Bronchial epithelial cell (primary cell): Measurements from ENCODE around the gene ADARB2. TPM values are rescaled to one million over a fixed set of nuclear protein-coding genes. Genes with fewer than 3 reads are reported as not detected.

ENCODE experiments used
- DNase-seq: peaks from one replicate; pipeline ENCODE4 v3.0.0-alpha.2; 2010; ENCODE audit warnings: low read depth
- FAIRE-seq: peaks from 2 replicates; lab custom pipeline; 2011; peaks lifted over from hg19 to GRCh38; lab: Jason Lieb, UNC
- H3K27me3 ChIP-seq: 2 replicates; pipeline ENCODE4 v1.5.1; 2011; ENCODE audit warnings: low read length; ENCODE audit not compliant: control insufficient read depth, insufficient read depth
- H3K36me3 ChIP-seq: 2 replicates; pipeline ENCODE4 v1.5.1; 2011; ENCODE audit warnings: low read length; ENCODE audit not compliant: control insufficient read depth, insufficient read depth
- H3K4me3 ChIP-seq: 2 replicates; pipeline ENCODE4 v1.5.1; 2011; ENCODE audit warnings: mild to moderate bottlenecking, low read depth, low read length, control low read depth
- CTCF ChIP-seq: IDR thresholded peaks from 2 replicates; pipeline ENCODE4 v1.5.1; 2011; ENCODE audit warnings: mild to moderate bottlenecking, moderate library complexity, low read length, control low read depth, inconsistent platforms; ENCODE audit not compliant: insufficient read depth, severe bottlenecking
- total RNA-seq: library from RNA; depleted of rRNA; stranded (reverse); fragments of >200 nt; gene quantifications from 2 replicates; pipeline ENCODE4 v1.2.1, GENCODE V29; 2014

Gene ADARB2
- total RNA-seq, 1 donor from 2014 or later: not detected

- H3K27me3 ChIP-seq: no peaks in the 10 kb centered on the region
- TF ChIP-seq CTCF: no peak
- FAIRE-seq (no peak), DNase-seq (no peak)
- no peaks in the 10 kb centered on the region for H3K36me3 ChIP-seq
- H3K4me3 ChIP-seq: no peak overlapping the region
These were observed 259.7 kb downstream of the ADARB2 start for GRCh38 chr10:1477578-1477977.

GRCh38 chr10:1476455-1476803 lies 260.9 kb downstream of the ADARB2 start:
- Histone ChIP-seq H3K36me3 (no peaks in the 10 kb centered on the region), H3K4me3 (no peak overlapping the region), H3K27me3 (no peaks in the 10 kb centered on the region)
- TF ChIP-seq CTCF: no peak
- DNase-seq: no peak
- FAIRE-seq: no peak

- Histone ChIP-seq H3K4me3 (no peak overlapping the region), H3K27me3 (no peaks in the 10 kb centered on the region), H3K36me3 (no peaks in the 10 kb centered on the region)
- DNase-seq (no peak), FAIRE-seq (no peak)
- no peak for TF ChIP-seq CTCF
These were observed 261.4 kb downstream of the ADARB2 start for GRCh38 chr10:1475771-1476454.

- H3K36me3 ChIP-seq: no peaks in the 10 kb centered on the region
- FAIRE-seq (no peak), DNase-seq (no peak)
- TF ChIP-seq CTCF: no peak
- no peaks in the 10 kb centered on the region for H3K27me3 ChIP-seq
- no peak overlapping the region for H3K4me3 ChIP-seq
These were observed 262.2 kb downstream of the ADARB2 start for GRCh38 chr10:1475098-1475591.

GRCh38 chr10:1474376-1475097 lies 262.8 kb downstream of the ADARB2 start:
- no peak for DNase-seq
- no peaks in the 10 kb centered on the region for H3K27me3 ChIP-seq
- no peak for FAIRE-seq
- no peak overlapping the region for H3K4me3 ChIP-seq
- no peak for TF ChIP-seq CTCF
- no peaks in the 10 kb centered on the region for H3K36me3 ChIP-seq
